ENCODE measurements around the gene TOP2B.

GRCh38 chr3:25652921-25653320 lies 11.8 kb downstream of the TOP2B start:
- TF ChIP-seq POLR2A (IDR thresholded peaks at IDR 0.05; ENCODE audit: low read length) (no peak), SMC3 (IDR thresholded peaks at IDR 0.05) (no peak)
- TF ChIP-seq, protein P1, sequence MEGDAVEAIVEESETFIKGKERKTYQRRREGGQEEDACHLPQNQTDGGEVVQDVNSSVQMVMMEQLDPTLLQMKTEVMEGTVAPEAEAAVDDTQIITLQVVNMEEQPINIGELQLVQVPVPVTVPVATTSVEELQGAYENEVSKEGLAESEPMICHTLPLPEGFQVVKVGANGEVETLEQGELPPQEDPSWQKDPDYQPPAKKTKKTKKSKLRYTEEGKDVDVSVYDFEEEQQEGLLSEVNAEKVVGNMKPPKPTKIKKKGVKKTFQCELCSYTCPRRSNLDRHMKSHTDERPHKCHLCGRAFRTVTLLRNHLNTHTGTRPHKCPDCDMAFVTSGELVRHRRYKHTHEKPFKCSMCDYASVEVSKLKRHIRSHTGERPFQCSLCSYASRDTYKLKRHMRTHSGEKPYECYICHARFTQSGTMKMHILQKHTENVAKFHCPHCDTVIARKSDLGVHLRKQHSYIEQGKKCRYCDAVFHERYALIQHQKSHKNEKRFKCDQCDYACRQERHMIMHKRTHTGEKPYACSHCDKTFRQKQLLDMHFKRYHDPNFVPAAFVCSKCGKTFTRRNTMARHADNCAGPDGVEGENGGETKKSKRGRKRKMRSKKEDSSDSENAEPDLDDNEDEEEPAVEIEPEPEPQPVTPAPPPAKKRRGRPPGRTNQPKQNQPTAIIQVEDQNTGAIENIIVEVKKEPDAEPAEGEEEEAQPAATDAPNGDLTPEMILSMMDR (IDR thresholded peaks at IDR 0.05) = no peak
- TF ChIP-seq, protein P2, sequence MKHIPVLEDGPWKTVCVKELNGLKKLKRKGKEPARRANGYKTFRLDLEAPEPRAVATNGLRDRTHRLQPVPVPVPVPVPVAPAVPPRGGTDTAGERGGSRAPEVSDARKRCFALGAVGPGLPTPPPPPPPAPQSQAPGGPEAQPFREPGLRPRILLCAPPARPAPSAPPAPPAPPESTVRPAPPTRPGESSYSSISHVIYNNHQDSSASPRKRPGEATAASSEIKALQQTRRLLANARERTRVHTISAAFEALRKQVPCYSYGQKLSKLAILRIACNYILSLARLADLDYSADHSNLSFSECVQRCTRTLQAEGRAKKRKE (CRISPR knock-in tag; IDR thresholded peaks at IDR 0.05; ENCODE audit: low read depth) = no peak

All from A549 (cell line).